NT2/D1 (cell line): ENCODE results near the gene CNR2.

Experiments used
- YY1 ChIP-seq: IDR thresholded peaks from 2 replicates; pipeline ENCODE4 v1.6.1; 2011; ENCODE audit not compliant: insufficient read length, insufficient read depth
- ZNF274 ChIP-seq: IDR thresholded peaks from 2 replicates; pipeline ENCODE4 v1.6.1; 2011; ENCODE audit warnings: mild to moderate bottlenecking, low read depth, low read length

DNA sequence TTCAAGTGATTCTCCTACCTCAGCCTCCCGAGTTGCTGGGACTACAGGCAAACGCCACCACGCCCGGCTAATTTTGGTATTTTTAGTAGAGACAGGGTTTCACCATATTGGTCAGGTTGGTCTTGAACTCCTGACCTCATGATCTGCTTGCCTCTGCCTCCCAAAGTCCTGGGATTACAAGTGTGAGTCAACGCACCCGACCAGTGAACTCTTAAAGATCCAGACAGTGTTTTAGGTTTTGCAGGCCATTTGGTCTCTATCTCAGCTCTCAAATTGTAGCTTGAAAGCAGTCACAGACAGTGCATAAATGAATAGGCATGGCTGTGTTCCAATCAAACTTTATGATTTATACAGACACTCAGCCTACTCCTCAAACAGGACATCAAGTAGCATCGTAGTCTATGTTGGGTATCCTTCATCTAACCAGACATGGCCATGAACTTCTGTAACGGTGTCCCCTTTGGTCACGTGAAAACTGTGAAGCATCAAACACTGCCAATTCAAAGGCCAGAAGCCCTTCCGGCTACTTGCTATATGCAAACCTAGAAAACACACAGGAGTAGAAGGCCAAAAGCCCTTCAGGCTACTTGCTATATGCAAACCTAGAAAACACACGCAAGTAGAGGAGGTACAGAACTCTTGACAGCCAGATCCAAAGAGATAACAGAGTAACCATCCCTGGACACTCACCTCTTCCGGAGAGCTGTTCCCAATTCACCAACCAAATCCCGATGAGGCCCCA is 48.2 kb downstream of the CNR2 start:
- TF ChIP-seq YY1 (no peak), ZNF274 (no peak)
